ENCODE results near the gene LSP1.
"Not testable (repeated sequence)": the region's sequence is repeated elsewhere in the genome, so short reads cannot be mapped to it uniquely, and the experiment has no call there.

Gene LSP1

DNA sequence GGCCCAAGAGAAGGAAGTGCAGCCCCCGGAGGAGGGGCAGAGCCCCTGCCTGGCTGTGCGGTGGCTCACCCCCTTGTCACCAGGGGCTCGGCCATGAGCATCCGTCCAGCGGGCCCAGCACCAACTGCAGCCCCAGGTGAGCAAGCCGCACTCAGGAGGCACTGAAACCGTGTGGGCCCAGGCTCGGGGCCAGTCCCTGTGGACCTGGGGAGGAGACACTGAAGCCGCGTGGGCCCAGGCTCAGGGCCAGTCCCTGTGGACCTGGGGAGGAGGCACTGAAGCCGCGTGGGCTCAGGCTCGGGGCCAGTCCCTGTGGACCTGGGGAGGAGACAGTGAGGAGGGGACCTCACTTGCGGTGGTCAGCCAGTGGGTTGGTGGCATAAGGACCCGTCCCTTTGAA is 13.9 kb downstream of the LSP1 start:
- DNase-seq: no peak

DNA sequence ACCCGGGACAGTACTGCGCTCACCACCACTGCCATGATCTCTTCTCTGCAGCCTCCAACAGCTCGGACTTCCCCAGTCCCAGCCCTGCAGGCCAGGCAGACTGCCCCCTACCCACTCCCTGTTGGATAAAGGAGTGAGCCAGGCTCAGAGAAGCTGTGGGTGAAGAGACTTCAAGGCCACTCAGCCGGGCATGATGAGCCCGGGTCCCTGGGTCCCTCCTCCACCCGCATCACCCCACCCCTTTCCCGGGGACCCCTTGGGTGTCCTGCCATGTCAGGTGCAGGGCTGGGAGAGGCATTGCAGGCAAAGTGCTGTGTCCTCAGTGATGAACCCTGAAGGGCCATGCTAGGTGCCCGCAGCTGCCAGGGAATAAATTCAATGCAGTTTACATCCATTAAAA is 14.5 kb downstream of the LSP1 start:
- DNase-seq: no peak

DNA sequence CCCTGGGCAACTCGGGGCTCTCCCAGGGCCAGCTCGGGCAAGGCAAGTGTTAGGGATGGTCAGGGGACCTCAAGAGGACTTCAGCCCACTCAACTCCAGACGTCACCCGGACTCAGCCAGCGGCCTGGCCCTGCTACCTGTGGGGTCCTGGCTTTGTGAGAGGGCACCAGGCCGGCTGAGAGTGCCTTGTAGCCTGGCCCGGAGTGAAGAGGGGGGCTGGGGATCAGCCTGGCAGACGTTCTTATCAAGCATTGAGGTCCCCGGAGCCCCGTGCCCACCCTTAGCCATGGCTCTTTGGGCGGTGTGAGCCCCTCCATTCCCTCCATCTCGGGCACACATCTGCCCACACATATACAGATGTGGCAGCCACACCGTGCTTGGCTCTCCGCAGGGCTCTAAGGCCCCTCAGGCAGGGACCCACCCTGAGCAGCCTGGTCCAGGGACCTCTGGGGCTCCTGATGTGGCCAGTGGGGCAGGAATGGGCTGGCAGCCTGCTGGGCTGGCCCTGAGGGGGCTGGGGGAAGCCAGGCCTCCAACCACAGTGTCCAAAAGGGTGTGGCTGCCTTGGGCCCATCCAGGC is 15.3 kb downstream of the LSP1 start:
- DNase-seq: no peak

DNA sequence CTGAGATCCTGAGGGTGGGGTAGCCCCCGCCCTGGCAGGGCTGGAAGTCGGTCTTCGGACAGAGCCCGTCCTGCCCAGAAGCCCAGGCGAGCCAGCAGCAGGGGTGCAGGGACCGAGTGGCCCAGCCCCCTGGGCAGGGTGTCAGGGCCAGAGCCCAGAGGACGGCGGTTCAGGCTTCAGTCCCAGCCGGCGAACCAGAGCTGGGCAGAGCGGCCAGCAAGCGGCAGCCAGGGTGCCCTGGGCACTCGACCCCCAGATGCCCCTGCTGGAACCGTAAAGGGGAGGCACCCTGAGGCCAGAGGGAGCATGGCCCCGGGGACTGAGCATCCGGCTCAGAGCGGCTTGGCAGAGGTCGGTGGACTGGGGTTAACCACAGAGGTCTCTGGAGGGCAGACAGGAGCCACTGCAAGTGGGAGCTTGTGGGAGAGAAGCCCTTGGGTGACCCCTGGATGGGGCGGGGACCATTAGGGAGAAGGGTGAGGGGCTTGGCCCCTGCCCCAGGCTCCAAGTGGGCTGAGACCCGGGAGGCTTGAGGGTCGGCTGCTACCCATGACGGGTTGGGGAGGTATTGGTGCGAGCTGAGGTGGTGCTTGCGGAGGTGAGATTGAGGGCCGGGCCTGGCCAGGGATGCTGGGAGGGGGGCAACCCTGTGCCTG is 15.9 kb downstream of the LSP1 start:
- no peak for DNase-seq

DNA sequence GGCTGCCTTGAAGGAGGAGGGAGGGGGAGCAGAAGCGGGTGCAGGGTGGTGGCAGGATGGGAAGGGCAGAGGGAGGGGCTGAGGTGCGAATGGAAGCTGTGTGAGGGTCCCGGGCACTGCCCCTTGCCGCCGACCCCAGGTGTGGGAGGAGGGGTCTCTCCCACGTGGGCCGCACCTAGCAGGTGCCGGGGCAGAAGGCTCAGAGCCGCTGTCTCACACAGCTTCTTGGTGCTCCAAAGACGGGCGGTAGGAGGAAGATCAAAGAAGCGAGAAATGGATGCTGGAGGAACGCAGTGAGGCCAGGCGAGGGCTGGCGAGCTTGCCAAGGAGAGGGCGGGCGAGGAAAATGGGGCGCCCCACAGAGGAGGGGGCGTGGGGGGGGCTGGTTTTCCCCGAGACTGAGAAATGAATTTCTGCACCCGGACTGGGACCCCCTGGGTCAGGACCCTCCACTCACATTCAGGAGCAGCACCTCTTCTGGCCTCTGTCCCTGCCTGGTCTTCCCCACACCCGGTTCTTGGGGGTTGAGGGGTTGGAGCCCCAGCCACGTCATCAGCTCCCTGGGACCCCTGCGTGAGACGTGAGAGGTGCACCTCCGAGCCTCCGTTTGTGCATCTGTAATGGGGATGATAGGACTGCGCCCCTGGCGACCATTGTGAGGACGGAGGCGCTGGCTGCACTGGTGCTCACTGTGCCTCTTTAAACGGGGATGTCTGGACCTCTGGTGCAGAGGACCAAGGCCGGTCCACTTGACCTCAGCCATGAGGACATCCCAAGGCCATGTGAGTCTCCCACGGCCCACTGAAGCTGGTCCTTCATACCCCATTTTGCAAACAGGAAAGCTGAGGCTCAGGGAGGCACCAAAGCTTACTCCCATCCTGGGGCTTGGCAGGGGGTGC is 16.8 kb downstream of the LSP1 start:
- DNase-seq: no peak

DNA sequence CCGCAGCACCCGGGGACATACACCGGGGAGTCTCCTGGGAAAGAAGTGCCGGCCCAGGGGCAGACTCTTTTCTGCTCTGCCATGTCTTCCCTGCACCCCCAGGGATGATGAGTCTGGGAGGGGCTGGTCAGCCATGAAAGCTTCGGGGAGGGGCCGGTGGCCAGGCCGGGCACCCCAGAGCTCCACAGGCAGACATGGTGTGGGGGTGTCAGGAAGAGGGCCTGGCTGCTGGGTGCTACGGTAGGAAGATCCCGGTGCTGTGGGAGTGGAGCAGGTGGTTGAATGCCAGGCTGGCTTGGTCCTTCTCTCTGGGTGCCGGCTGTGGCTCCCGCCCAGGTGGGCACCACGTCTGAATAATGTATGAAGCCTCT is 17.4 kb downstream of the LSP1 start:
- no peak for DNase-seq

DNA sequence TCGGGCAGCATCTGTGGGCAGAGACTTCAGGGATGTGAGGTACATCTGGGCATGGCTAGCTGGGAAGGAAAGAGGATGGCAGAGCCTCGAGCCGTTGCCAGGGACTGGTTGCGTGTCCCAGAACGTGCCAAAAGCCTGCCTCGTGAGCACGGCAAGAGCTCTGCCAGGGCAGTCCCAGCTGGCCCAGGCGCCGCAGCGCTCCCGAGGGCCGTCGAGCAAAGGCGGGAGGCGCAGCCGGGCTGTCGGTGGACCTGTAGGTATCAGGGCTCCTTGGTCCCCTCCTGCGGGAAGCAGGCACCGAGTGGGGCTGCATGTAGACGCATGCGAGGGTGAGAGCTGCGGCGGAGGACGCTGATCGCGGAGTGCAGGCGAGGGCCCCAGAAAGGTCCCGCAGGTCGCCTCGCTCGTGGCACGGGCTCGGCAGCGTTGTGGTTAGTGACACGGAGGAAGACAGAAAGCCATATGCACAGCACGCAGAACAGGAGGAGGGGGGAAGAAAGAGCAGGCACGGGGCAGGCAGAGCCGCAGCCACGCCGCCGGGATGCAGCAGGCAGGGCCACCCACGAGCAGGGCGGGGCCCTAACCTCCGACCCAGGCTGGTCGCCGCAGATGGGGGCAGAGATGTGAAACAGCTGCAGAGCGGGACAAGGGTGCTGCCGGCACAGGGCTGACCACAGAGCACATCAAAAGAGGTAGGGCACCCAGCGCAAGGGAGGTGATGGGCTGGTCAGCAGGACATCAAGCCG is 18.0 kb downstream of the LSP1 start:
- no peak for DNase-seq

DNA sequence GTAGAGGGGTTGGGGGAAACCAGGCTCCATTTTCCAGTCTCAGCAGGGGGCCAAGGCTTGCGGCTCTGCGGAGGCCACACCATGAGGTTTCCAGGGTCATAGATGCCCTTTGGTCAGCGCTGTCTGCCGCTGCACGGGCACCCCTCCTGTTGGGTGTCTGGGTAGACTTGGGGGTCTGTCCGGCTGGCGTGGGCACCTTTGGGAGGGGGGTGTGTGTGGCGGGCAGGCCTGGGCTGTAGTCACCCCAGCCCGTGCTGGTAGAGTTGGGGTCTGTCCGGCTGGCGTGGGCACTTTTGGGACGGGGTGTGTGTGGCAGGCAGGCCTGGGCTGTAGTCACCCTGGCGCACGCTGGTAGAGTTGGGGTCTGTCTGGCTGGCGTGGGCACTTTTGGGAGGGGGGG is 18.6 kb downstream of the LSP1 start:
- no peak for DNase-seq

DNA sequence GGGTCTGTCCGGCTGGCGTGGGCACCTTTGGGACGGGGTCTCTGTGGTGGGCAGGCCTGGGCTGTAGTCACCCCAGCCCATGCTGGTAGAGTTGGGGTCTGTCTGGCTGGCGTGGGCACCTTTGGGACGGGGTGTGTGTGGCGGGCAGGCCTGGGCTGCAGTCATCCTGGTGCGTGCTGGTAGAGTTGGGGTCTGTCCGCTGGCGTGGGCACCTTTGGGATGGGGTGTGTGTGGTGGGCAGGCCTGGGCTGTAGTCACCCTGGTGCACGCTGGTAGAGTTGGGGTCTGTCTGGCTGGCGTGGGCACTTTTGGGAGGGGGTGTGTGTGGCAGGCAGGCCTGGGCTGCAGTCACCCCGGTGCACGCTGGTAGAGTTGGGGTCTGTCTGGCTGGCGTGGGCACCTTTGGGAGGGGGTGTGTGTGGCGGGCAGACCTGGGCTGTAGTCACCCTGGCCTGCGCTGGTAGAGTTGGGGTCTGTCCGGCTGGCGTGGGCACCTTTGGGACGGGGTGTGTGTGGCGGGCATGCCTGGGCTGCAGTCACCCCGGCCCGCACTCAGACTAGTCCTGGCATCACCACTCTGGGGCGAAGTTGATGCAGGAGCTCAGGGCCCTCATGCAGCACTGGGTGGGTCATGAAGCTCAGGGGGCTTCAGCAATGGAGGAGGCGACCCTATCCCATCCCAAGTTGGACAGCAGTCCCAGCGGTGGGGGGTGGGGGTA is 19.5 kb downstream of the LSP1 start:
- DNase-seq: no peak

DNA sequence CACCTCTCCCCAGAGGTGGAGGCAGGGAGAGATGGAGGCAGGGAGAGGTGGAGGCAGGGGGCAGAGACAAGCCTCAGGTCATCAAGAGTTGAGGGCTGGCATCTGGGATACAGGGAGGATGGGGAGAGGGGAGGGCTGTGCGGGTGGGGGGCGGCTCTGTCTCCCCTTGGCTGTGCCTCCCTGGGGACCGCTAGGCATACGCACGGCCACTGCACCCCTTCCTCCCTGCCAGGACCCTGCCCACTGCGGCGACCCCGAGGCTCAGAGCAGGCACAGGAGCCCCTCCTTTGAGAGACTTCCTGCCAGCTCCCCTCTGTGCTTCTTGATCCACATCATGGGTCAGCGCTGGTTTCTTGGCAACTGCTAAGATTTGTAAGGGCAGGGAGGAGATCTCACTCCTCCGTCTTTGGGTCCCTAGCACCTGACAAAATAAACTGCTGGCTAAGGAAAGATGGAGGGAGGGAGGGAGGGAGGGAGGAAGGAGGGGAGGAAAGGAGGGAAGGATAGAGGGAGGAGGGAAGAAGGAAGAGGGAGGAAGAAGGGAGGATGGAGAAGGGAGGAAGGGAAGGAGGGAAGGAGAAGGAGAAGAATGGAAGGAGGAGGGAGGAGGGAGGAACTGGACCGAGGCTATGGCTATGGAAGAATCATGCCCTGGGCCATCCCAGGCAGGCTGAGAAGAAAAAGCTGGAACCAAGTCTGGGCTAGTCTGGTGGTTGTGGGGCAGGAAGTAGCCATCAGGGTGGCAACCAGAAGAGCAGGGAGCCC is 20.3 kb downstream of the LSP1 start:
- DNase-seq: no peak

DNA sequence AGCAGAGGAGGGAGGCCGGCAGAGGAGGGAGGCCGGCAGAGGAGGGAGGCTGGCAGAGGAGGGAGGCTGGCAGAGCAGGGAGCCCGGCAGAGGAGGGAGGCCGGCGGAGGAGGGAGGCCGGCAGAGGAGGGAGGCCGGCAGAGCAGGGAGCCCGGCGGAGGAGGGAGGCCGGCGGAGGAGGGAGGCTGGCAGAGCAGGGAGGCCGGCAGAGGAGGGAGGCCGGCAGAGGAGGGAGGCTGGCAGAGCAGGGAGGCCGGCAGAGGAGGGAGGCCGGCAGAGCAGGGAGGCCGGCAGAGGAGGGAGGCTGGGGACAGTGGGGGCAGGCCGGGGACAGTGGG is 20.9 kb downstream of the LSP1 start:
- not testable (repeated sequence) for DNase-seq

DNA sequence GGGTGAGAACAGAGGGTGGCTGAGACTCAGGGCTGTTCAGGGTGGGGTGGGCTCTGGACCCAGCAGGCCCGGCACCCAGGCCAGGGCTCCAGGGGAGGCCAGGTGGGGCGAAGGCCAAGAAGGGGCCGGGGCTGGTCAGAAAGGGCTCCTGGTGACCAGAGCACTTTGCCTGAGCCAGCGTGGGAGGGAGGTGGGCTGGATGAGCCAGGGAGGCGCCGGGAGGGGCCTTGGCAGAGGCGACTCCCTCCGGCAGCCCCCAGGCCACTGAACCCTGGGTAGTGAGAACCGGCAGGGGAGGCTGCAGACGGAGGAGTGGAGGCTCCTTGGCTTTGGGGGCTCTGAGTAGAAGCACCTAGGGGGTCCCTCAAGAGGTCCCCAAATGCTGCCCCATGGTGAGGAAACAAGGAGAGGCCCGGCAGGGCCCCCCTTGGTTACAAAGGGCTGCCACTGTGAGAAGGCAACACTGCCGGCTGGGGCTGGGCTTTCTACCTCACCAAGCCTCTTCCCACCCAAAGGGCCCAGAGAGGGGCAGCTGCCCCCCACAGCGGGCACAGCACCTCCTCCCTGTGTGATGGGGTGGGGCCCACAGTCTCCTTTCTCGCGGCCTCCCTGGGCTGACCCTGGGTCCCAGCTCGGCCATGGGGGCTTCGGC is 21.7 kb downstream of the LSP1 start:
- DNase-seq: not testable (repeated sequence)

DNA sequence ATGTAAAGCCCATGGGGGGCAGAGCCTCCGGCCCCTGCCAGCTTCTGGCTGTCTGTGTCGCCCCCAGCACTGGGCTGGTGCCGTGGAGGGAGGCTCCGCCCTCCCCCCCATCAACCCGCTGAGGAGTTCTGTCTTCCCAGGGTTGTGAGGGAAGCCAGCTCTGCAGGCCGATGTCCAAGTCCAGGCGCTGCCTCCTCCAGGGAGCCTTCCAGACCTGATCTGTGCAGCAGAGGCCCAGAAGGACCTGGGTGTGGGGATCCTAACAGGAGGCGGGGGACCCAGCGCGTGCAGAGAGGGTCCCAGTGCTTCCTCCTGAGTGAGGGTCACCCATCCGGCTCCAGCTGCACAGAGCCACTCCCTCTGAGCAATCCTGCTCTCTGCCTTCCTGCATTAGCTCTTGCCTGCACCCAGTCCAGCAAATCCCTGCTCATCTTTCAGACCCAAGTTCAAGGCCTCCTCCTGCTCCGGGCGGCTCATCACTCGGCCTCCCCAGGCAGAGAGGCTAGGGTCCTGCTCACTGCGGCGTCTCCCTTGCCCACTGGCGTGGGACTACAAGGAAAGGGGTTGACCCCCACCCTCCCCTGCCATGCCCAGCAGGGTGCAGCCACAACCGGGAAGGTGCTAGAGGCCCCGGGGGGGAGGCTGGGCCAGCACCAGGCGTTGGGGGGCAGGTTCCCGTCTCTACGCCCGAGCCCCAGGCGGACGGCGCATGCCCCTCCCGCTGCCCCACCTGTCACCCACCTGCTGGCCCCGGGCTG is 22.4 kb downstream of the LSP1 start:
- no peak for DNase-seq

DNA sequence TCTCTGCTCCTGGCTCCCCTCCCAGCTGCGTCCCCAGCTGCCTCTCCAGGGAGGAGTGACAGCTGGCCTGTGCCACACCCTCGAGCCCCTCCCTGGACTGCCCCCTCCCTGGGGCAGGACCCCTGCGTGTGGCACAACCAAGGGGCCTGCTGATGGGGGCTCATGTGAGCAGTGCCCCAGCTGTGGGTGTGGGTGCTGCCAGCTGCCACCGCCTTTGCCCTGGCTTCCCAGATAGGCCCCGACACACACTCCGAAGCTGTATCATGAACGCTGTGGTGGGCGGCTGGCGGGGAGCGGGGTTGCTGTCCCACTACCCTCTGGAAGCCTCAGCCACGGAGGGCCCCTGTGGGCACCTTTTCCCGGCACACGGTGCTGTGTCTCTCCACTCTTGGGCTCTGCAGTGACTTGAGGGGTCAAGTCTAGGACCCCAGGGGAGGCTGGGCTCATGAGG is 23.0 kb downstream of the LSP1 start:
- not testable (repeated sequence) for DNase-seq

DNA sequence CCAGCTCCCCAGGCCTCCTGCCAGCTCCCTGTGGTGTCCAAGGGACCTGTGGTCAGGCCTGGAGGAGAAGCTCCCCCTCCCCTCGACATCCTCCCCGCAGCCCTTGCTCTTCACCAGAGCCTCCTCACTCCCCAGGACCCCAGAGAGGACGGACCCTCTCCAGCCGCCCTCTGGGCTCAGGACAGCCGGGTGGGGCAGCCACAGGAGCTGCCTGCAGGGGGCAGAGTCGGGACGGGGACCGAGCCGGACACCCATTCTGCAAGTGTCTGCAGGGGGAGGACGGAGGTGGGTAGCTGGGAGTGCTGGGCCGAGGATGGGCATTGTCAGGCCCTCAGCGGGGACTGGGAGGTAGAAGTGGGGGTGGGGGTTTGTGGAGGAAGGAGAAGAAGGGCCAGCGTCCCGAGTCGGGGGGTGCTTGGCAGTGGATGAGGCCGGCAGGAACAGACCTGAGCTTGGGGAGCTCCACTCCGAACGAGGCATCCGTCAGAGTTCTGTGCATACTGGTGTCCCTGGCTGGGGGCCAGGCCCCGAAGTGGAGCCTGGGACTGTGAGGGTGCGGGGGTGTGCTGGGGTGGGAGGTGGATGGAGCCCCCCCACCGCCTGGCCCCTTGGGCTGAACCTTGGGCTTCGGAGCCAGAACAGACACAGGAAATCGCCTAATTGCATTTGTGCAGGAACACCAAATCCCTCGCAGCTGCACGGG is 23.6 kb downstream of the LSP1 start:
- no peak for DNase-seq

DNA sequence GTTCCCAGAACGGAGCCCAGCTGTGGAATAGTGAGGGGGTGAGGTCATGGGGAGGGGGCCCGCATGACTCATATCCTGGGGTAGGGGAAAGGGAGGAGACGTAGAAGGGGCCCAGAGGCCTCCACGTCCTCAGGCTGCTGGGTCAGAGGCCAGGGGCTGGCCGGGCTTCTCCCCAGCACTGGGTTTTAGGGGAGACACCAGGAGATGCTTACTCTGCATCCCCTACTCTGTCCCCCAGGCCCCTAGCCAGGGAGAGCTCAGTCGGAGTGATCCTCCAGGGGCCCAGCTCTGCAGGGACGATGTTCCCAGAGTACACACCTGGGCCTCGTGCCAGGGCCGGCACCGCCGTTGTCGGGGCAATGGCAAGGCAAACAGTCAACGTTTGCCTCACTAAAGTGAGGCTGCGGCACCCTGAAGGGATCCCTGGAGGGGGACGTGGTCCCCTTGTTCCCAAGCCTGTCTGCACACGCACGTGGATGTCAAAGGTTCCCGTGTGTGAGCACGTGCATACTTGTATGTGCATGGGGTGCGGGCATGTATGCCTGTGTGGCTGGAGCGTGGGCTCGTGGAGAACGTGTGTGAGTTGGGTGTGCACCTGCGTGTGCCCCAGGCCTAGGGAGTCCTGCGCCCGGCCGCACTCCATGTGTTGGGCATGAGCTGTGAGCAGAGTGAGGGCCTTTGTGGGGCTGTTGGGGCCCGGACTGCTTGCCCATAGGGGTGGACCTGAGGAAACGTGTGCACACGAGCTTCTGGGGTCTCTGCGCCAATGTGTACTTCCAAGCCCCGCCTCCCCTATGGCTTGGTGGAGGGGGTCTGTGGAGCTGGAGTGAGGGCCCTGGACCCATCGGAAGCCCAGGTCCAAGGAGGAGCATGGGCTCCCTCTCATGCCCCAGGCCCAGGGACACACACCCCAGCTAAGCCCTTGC is 24.6 kb downstream of the LSP1 start:
- DNase-seq: no peak

DNA sequence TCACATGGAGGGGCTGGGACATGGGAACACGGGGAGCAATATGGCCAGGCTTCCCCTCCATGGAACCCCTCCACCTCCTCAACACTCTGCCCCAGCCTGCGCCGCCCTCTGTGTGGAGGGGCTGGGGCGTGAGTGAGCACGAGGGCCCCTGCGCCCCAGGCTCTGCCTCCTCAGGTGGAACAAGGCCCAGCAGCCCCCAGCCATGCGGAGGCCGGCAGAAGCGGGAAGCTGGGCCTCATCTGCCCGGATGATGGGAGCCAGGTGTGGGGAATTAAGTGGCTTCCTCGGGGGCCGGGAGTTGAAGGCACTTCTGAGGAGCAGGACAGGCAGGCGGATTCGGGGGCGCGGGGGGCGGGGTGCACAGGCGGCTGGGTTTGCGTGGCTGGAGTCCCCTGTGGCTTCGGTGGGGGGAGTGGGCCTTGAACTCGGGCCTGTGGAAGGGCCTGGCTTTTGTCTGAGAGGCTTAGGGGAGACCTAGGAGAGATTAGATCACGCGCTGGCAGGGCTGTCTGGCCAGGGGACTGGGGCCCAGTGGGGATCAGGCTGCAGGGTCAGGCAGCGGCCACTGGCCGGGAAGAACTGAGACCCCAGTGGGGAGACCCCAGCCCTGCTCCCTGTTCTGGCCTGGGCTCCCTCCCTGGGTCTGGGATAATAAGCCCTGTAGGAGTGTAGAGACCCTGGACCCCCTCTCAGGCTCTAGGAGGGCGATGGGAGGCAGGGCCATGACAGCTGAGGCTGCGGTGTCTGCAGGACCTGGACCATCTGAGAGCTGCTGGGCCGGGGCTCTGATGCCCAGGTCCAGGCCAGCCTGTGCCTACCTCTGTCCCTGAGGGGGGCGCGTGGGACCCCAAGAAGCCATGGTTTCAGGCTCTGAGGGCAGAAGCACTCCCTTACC is 25.5 kb downstream of the LSP1 start:
- DNase-seq: no peak

Data from NCI-H1930 (cell line).